22Rv1 (cell line): ENCODE results near the gene DLG4.

Experiments
- H3K27ac ChIP-seq: fragments of 450-650 bp; 2 replicates; pipeline ENCODE4 v1.5.1; 2017
- ZFX ChIP-seq: fragments of 450-650 bp; IDR thresholded peaks from 2 replicates; pipeline ENCODE4 v1.6.1; 2017; ENCODE audit warnings: antibody characterized with exemption, borderline replicate concordance
- TF ChIP-seq, protein P1 (sequence below): fragments of 450-650 bp; IDR thresholded peaks from 2 replicates; pipeline ENCODE4 v1.5.1; 2017; ENCODE audit warnings: mild to moderate bottlenecking

DLG4 gene

GRCh38 chr17:7239091-7240027, 19.7 kb upstream of the DLG4 start, which contains the start of gene PHF23:
PHF23 (minus strand) TSS chr17:7239457; CDS start chr17:7239279, 178 bp downstream.
- peak within 1 kb of the TSS; percentile 98 for H3K27ac ChIP-seq
- TF ChIP-seq ZFX: no peak
- TF ChIP-seq, protein P1, sequence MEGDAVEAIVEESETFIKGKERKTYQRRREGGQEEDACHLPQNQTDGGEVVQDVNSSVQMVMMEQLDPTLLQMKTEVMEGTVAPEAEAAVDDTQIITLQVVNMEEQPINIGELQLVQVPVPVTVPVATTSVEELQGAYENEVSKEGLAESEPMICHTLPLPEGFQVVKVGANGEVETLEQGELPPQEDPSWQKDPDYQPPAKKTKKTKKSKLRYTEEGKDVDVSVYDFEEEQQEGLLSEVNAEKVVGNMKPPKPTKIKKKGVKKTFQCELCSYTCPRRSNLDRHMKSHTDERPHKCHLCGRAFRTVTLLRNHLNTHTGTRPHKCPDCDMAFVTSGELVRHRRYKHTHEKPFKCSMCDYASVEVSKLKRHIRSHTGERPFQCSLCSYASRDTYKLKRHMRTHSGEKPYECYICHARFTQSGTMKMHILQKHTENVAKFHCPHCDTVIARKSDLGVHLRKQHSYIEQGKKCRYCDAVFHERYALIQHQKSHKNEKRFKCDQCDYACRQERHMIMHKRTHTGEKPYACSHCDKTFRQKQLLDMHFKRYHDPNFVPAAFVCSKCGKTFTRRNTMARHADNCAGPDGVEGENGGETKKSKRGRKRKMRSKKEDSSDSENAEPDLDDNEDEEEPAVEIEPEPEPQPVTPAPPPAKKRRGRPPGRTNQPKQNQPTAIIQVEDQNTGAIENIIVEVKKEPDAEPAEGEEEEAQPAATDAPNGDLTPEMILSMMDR: no peak

GRCh38 chr17:7238420-7239090, 18.9 kb upstream of the DLG4 start:
- no peak for TF ChIP-seq ZFX
- TF ChIP-seq, protein P1: no peak
- H3K27ac ChIP-seq: peak overlapping the region; percentile 98

GRCh38 chr17:7237761-7238419, 18.3 kb upstream of the DLG4 start:
- H3K27ac ChIP-seq: peak overlapping the region; percentile 98
- TF ChIP-seq, protein P1: no peak
- no peak for TF ChIP-seq ZFX

DNA sequence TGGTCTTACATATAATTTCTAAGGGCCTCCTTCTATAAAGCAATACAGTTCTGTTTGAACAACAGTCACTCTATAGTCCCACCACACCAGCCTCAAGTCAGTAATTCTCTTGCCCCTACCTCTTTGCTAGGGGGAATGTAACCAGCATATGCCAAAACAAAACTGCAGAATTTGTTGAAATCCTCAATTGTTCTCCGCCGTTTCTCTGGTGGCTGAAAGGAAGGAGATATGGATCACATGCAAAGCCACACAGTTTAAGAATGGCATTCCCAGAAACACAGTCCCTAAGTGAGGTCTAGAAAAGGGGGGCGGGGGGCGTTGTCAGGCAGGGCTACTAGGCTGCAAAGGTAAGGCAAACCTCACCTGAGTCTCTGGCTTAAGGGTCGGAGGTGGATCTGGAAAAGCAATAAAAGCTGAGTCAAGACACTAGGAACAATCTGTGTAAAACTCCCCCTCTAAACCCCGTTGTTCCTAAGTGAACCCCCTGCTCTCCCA, 17.7 kb upstream of the DLG4 start:
- H3K27ac ChIP-seq: peak overlapping the region; percentile 98
- TF ChIP-seq, protein P1: no peak
- no peak for TF ChIP-seq ZFX

- H3K27ac ChIP-seq: peak overlapping the region; percentile 98
- no peak for TF ChIP-seq ZFX
- TF ChIP-seq, protein P1: no peak
These were observed 17.2 kb upstream of the DLG4 start for GRCh38 chr17:7236808-7237207.

GRCh38 chr17:7235693-7236665, 16.3 kb upstream of the DLG4 start:
- no peak for TF ChIP-seq ZFX
- TF ChIP-seq, protein P1: no peak
- peak overlapping the region; percentile 98 for H3K27ac ChIP-seq
